OCI-LY7 (cell line): ENCODE measurements around the gene CCDC88B.
A peak's percentile ranks its signal among the peaks of the same experiment; 100 is the strongest.

Source experiments
- EZH2phosphoT487 ChIP-seq: fragments of 200-600 bp; sonication (generic); IDR thresholded peaks from 2 replicates; pipeline ENCODE4 v1.6.1; 2018; ENCODE audit warnings: low read depth, borderline replicate concordance, mild to moderate bottlenecking, mixed run types, antibody characterized with exemption, low read length, moderate library complexity, mixed read lengths
- TF ChIP-seq, protein P1 (sequence below): fragments of 200-600 bp; sonication (generic); conservative IDR thresholded peaks from 2 replicates; pipeline ENCODE4 v1.5.1; 2014; ENCODE audit warnings: mild to moderate bottlenecking, antibody characterized with exemption, low read length, moderate library complexity, mixed read lengths

DNA sequence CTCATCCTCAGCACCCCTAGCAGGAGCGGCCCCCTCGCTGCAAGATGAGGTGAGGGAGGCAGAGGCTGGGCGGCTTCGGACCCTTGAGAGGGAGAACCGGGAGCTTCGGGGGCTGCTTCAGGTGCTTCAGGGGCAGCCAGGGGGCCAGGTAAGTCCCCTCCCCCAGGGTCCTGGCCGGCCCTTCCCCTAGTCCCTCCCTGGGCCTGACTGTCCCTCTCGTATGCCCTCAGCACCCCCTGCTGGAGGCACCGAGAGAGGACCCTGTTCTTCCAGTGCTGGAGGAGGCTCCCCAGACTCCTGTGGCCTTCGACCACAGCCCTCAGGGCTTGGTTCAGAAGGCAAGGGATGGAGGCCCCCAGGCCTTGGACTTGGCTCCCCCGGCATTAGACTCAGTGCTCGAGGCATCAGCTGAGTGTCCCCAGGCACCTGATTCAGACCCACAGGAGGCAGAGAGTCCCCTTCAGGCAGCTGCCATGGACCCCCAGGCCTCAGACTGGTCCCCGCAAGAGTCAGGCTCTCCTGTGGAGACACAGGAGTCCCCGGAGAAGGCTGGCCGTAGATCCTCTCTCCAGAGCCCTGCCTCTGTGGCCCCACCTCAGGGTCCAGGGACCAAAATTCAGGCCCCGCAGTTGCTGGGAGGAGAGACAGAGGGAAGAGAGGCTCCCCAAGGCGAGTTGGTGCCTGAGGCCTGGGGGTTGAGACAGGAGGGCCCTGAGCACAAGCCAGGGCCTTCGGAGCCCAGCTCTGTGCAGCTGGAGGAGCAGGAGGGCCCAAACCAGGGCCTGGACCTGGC is 4.0 kb downstream of the CCDC88B start:
- TF ChIP-seq, protein P1, sequence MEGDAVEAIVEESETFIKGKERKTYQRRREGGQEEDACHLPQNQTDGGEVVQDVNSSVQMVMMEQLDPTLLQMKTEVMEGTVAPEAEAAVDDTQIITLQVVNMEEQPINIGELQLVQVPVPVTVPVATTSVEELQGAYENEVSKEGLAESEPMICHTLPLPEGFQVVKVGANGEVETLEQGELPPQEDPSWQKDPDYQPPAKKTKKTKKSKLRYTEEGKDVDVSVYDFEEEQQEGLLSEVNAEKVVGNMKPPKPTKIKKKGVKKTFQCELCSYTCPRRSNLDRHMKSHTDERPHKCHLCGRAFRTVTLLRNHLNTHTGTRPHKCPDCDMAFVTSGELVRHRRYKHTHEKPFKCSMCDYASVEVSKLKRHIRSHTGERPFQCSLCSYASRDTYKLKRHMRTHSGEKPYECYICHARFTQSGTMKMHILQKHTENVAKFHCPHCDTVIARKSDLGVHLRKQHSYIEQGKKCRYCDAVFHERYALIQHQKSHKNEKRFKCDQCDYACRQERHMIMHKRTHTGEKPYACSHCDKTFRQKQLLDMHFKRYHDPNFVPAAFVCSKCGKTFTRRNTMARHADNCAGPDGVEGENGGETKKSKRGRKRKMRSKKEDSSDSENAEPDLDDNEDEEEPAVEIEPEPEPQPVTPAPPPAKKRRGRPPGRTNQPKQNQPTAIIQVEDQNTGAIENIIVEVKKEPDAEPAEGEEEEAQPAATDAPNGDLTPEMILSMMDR, result peak; percentile 49
- no peak for TF ChIP-seq EZH2phosphoT487
